Daoy (cell line): ENCODE results near the gene RUVBL2. TPM values are rescaled to one million over a fixed set of nuclear protein-coding genes. Genes with fewer than 3 reads are reported as not detected.
"Not testable (repeated sequence)": the region's sequence is repeated elsewhere in the genome, so short reads cannot be mapped to it uniquely, and the experiment has no call there.

Experiments used
- DNase-seq: peaks from one replicate; pipeline ENCODE4 v3.0.0-alpha.2; 2015; ENCODE audit warnings: low read depth
- total RNA-seq: library from RNA; depleted of rRNA; stranded (reverse); fragments of >200 nt; shearing (Covaris generic); gene quantifications from 2 replicates; pipeline ENCODE4 v1.2.3, GENCODE V29; 2014

Gene RUVBL2
- total RNA-seq, 1 experiment from 2014 or later: 590 TPM

DNA sequence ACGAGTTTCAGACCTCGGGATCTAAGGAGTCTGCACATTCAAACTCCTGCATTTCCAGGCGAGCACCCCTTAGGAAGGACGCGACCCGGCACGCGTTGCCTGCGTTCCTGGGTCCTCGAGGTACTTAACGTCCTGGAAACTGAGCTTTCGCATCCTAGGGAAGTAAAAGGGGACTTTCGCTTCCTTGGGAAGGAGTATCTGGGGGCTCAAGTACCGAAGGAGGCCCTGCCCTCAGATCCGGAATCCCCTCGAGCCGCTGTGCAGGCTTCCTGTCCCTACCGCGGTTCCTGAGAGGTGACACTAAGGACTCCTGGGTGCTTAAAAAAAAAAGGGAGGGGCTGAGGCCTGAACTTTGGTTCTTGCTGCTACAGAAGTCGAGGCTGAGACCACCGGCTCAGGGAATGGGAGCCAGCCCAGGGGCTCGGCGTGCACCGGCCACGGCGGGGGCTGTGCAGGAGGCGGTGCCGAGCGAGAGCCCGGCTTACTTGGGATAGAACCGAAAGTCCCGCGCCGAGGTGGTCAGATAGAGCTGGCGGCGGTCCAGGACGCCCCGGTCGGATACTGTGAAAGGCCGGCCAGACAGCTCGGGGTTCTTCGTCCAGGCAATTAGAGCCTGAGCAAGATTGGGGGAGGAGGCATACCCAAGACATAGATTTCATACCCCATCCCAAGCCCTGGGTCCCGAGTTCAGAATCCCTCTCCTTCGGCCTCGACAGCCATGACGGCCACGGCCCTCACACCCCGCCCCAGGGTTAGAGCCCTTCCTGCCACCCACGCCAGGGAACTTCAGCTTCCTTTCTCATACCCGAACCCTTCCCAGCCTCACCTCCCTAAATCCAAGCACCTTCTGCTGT, 24.9 kb downstream of the RUVBL2 start:
- DNase-seq: peak; percentile 48

DNA sequence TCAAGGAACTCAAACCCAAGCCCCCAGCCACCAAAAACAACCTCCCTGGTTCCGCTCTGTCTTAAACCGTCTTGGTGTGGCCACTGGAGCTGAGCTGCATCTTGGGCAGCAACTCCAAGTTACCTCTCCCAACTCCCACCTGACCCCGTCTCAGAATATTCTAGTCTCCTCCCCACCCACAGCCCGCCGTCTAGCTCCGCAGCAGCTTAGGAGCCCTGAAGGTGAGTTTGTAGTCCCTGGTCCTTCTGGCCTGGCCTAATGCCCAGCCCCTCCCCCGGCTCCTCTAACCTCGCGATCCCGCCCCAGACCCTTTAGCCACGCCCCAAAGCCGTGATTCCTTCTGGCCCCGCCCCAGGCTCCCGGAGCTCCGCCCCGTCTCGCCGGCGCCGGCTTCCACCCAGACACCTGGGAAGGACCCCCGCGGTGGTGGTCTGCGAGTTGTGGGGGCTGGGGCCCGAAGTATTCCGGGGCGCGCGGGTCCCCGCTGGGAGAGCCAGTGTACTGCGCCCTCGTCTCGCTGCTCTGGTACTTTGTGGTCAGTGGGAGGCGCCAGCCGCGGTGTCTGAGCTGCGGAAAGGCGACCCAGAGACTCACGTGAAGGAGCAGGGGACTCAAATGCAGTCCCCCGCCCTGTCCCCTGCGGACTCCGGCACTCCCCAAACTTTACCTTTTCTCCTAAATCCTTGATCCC, 25.7 kb downstream of the RUVBL2 start:
- peak; percentile 90 for DNase-seq

DNA sequence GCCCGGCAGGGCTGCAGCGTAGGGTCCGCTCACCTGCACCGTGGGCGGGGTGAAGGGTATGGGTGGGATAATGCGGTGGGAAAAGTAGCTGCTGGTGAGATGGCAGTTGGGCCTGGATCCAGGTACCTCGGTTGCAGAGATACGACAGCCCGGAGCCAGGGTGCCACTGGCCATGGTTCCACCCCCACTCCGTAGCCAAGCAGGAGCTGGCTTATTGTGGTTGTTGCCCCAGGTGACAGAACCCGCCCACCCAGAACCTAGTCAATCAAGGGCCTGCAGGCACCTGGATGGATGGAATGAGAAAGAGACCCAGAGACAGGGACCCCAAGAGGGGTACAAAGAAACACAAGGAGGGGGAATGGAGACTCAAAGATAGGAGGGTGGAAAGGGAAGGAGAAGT, 26.7 kb downstream of the RUVBL2 start:
- no peak for DNase-seq

DNA sequence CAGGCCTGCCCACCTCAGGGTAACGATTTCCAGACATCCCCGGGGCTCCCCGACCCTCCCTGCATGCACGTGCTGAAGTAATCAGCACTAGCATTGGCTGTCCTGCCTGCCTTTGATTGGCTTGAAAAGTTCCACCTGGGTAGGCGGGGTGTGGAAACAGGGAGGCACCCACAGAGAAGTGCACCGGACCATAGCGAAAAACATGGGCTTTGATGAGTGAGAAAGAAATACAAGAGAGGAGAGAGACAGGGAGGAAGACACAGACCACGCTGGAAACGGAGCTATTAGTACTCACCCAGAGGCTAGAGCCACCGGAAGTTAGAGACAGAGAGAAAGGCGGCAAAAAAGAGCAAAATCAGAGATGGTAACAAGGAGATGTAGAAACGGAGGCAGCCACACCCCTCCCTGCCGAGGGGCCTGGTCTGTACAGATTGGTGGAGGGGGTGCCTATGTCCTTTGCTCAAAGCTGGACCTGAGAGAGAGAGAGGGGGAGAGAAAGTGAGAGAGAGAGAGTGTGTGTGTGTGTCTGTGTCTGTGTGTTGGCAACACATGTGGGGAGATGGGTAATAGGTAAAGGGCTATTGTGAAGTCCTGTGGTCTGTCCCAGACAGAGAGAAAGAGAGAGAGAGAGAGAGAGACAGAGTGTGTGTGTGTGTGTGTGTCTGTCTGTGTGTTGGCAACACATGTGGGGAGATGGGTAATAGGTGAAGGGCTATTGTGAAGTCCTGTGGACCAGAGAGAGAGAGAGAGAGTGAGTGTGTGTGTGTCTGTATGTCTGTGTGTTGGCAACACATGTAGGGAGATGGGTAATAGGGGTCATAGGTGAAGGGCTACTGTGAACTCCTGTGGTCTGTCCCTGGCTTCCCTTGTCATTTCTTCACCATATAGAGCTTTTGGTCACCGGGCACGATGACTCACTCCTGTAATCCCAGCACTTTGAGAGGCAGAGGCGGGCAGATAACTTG, 27.5 kb downstream of the RUVBL2 start:
- DNase-seq: peak; percentile 76

DNA sequence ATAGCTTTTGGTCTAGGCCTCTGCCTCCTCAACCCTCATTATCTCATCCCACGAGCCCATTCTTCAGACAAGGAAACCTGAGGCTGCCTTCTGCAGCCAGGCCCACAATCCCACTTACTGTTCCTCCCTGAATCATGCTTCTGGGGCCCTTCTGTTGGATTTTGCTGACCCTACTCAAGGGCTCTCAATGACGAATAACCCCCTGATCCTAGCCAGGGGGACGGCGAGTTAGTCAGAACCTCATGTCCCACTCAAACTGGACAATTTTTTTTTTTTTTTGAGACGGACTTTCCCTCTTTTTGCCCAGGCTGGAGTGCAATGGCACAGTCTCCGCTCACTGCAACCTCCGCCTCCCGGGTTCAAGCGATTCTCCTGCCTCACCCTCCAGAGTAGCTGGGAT, 28.4 kb downstream of the RUVBL2 start:
- DNase-seq: no peak

DNA sequence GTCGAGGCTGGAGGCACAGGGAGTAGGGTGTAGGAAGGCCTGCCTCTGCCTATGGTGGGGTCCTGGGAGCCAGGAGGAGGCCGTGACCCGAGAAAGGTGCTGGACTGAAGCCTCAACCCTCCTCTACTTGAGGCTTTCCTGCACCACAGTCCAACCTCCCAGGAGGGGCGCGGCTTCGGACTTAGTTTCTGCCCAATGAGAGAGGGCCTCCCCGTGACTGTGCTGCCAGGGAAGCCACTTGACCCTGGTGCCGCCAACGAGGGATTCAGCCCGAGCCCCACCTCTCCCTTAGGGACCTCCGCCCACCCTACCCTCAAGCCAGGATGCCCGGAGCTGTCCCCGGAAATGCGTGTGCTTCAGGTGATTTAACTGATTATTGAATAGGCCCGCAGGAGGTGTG, 30.5 kb downstream of the RUVBL2 start, which contains the start of gene CGB3:
CGB3 (minus strand) TSS at position 101 of the 400 bp plus-strand sequence. CDS start 362 bp downstream, outside the sequence.
- not testable (repeated sequence) for DNase-seq

DNA sequence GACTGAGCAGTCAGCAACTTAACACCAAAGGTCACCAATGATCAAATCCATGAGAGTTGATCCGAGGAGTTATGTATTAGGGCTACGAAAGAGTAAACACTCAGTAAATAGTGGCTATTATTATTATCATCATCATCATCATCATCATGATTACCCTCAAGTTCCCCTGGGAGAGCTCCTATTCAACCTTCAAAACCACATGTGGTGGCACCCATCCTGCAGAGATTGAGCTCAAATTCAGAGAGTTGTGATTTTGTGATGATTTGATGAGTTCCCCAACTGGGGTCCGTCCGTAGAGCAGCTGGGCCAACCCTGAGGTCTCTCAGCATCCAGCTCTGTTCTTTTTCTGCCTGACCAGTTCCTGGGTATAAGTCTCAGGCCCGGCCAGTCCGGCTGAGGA, 31.4 kb downstream of the RUVBL2 start:
- DNase-seq: not testable (repeated sequence)

DNA sequence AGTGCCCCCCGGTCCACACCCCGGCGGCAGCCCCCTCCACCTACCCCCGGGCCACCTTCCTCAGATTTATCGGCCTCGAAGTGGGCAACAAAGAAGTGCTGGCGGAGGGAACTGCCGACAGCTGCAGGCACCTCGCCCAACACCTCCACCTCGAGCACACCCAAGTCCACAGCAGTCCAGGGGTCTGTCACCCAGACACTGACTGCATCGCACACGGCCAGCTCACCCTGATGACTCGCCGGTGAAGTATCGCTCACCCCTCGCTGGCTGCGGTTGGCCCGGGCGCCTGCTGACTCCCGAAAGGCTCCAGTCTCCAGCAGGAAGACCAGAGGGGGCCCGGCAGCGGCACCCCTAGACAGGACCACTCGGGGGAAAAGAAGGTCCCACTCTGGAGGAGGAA, 31.9 kb downstream of the RUVBL2 start:
- not testable (repeated sequence) for DNase-seq

DNA sequence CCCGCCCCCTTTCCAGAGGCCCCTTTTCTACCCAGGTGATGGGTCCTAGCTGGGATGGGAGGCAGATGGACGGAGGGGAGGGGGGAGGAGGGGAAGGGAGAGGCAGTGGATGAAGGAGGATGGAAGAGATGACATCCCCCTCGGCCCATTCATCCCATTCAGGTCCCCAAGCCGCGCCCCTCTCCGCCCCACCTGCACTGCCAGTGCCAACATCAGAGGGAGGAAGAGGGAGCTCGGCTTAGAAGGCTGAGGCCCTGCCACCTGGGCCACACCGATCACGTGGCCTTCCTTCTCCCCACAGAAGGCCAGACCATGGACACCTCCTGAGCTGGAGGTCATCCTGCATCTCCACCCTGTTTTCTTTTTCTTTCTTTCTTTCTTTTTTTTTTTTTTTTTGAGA, 35.0 kb downstream of the RUVBL2 start:
- DNase-seq: not testable (repeated sequence)

DNA sequence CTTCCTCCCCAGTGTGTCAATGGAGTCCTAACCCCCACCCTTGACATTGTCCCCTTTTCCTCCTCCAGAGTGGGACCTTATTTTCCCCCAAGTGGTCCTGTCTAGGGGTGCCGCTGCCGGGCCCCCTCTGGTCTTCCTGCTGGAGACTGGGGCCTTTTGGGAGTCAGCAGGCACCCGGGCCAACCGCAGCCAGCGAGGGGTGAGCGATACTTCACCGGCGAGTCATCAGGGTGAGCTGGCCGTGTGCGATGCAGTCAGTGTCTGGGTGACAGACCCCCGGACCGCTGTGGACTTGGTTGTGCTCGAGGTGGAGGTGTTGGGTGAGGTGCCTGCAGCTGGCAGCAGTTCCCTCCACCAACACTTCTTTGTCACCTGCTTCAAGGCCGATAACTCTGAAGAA, 36.1 kb downstream of the RUVBL2 start:
- DNase-seq: peak; percentile 70

DNA sequence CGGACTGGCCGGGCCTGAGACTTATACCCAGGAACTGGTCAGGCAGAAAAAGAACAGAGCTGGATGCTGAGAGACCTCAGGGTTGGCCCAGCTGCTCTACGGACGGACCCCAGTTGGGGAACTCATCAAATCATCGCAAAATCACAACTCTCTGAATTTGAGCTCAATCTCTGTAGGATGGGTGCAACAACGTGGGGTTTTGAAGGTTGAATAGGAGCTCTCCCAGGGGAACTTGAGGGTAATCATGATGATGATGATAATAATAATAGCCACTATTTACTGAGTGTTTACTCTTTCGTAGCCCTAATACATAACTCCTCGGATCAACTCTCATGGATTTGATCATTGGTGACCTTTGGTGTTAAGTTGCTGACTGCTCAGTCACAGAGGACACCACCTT, 36.6 kb downstream of the RUVBL2 start:
- not testable (repeated sequence) for DNase-seq

DNA sequence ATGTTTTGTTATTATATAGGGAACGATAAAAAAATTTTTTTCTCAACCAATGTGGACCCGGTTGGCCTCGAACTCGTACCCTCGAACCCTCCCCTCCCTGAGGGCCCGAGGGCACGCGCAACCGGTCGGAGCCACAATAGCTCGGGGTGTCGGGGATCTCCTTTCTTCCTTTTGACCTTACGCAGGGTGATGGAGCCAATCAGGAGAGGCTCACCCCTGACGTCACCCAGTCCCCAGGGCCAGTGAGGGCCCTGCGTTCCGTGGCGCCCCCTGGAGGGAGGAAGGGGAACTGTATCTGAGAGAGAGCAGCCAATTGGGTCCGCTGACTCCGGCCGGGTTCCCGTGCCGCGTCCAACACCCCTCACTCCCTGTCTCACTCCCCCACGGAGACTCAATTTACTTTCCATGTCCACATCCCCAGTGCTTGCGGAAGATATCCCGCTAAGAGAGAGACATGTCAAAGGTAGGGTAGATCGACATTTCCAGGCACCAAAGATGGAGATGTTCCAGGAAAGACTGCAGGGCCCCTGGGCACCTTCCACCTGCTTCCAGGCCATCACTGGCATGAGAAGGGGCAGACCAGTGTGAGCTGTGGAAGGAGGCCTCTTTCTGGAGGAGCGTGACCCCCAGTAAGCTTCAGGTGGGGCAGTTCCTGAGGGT, 38.1 kb downstream of the RUVBL2 start, which contains the start of gene CGB2:
CGB2 (plus strand) TSS at position 249 of the 660 bp plus-strand sequence; CDS start at position 455, 206 bp downstream.
- DNase-seq: not testable (repeated sequence)

DNA sequence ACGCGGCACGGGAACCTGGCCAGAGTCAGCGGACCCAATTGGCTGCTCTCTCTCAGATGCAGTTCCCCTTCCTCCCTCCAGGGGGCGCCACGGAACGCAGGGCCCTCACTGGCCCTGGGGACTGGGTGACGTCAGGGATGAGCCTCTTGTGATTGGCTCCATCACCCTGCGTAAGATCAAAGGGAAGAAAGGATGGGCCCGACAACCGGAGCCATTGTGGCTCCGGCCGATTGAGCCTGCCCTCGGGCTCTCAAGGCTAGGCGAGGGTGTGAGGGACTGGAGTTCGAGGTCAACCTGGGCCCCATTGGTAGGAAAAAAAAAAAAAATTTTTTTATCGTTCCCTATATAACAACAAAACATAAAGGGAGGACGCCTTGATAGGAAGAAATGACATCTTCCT, 43.1 kb downstream of the RUVBL2 start, which contains the start of gene CGB1:
CGB1 (minus strand) TSS at position 81 of the 400 bp plus-strand sequence. CDS start 184 bp downstream, outside the sequence.
- DNase-seq: not testable (repeated sequence)

DNA sequence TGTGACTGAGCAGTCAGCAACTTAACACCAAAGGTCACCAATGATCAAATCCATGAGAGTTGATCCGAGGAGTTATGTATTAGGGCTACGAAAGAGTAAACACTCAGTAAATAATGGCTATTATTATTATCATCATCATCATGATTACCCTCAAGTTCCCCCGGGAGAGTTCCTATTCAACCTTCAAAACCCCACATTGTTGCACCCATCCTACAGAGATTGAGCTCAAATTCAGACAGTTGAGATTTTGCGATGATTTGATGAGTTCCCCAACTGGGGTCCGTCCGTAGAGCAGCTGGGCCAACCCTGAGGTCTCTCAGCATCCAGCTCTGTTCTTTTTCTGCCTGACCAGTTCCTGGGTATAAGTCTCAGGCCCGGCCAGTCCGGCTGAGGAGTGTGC, 44.4 kb downstream of the RUVBL2 start:
- not testable (repeated sequence) for DNase-seq

DNA sequence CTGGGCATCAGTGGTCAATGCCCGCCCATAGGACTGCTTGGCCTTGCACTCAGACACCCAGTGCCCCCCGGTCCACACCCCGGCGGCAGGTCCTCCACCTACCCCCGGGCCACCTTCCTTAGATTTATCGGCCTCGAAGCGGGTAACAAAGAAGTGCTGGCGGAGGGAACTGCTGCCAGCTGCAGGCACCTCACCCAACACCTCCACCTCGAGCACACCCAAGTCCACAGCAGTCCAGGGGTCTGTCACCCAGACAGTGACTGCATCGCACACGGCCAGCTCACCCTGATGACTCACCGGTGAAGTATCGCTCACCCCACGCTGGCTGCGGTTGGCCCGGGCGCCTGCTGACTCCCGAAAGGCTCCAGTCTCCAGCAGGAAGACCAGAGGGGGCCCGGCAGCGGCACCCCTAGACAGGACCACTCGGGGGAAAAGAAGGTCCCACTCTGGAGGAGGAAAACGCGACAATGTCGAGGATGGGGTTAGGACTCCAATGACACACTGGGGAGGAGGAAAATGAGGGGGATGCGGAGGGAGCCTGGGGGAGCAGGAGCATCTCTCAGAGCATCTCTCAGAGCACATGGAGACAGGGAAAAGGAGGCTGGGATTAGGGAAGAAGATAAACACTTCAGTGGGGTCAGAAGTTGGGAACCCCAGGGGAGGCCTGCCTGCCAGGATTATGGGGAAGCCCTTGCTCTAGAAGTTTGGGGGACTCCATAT, 45.0 kb downstream of the RUVBL2 start:
- peak; percentile 97 for DNase-seq

DNA sequence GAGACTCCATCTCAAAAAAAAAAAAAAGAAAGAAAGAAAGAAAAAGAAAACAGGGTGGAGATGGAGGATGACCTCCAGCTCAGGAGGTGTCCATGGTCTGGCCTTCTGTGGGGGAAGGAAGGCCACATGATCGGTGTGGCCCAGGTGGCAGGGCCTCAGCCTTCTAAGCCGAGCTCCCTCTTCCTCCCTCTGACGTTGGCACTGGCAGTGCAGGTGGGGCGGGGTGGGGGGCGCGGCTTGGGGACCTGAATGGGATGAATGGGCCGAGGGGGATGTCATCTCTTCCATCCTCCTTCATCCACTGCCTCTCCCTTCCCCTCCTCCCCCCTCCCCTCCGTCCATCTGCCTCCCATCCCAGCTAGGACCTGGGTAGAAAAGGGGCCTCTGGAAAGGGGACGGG, 46.0 kb downstream of the RUVBL2 start:
- DNase-seq: not testable (repeated sequence)

DNA sequence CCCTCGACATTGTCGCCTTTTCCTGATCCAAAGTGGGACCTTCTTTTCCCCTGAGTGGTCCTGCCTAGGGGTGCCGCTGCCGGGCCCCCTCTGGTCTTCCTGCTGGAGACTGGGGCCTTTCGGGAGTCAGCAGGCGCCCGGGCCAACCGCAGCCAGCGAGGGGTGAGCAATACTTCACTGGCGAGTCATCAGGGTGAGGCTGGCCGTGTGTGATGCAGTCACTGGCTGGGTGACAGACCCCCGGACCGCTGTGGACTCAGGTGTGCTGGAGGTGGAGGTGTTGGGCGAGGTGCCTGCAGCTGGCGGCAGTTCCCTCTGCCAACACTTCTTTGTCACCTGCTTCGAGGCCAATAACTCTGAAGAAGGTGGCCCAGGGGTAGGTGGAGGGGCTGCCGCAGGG, 48.5 kb downstream of the RUVBL2 start:
- DNase-seq: peak; percentile 87

DNA sequence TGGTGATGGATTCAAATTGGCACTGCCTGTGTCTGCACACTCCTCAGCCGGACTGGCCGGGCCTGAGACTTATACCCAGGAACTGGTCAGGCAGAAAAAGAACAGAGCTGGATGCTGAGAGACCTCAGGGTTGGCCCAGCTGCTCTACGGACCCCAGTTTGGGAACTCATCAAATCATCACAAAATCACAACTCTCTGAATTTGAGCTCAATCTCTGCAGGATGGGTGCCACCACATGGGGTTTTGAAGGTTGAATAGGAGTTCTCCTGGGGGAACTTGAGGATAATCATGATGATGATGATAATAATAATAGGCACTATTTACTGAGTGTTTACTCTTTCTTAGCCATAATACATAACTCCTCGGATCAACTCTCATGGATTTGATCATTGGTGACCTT, 49.0 kb downstream of the RUVBL2 start:
- DNase-seq: not testable (repeated sequence)

DNA sequence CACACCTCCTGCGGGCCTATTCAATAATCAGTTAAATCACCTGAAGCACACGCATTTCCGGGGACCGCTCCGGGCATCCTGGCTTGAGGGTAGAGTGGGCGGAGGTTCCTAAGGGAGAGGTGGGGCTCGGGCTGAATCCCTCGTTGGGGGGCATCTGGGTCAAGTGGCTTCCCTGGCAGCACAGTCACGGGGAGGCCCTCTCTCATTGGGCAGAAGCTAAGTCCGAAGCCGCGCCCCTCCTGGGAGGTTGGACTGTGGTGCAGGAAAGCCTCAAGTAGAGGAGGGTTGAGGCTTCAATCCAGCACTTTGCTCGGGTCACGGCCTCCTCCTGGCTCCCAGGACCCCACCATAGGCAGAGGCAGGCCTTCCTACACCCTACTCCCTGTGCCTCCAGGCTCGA, 49.9 kb downstream of the RUVBL2 start, which contains the start of gene CGB5:
CGB5 (plus strand) TSS at position 301 of the 400 bp plus-strand sequence. CDS start 362 bp downstream, outside the sequence.
- not testable (repeated sequence) for DNase-seq

DNA sequence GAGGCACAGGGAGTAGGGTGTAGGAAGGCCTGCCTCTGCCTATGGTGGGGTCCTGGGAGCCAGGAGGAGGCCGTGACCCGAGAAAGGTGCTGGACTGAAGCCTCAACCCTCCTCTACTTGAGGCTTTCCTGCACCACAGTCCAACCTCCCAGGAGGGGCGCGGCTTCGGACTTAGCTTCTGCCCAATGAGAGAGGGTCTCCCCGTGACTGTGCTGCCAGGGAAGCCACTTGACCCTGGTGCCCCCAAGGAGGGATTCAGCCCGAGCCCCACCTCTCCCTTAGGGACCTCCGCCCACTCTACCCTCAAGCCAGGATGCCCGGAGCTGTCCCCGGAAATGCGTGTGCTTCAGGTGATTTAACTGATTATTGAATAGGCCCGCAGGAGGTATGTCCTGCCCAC, 55.3 kb downstream of the RUVBL2 start, which contains the start of gene CGB8:
CGB8 (minus strand) TSS at position 101 of the 400 bp plus-strand sequence. CDS start 372 bp downstream, outside the sequence.
- not testable (repeated sequence) for DNase-seq
